ENCODE data around the gene COL7A1. TPM values are rescaled to one million over a fixed set of nuclear protein-coding genes. Genes with fewer than 3 reads are reported as not detected.
A peak's percentile ranks its signal among the peaks of the same experiment; 100 is the strongest.

Gene COL7A1
- 8.2 TPM for polyA plus RNA-seq (2013, experiment 1 of 2)
- polyA plus RNA-seq (2013, experiment 2 of 2): 7.8 TPM

DNA sequence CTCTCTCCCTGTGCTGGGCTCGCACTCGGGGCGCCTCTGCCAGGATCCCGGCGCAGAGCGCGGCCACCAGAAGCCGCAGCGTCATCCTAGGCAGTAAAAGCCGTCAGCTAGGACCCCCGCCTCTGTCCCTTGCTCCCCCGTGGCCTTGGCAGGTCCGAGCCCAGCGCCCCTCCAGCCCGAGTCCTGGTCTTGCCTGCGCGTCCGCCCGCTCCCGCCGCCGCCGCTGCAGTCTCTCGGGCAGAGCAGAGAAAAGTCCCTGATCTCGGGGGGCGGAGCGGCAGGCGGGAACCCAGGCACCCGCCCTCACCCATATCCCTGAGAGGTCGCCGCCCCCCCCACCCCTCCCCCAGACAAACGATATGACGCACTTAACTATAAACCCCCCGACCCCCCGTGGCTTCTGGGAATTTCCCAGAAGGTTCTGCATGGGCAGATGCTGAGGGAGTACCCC lies at the start of gene COL7A1:
Gene COL7A1 (minus strand): TSS at position 255 of the 451 bp plus-strand sequence. CDS start 170 bp downstream, at position 85.
- peak within 1 kb of the TSS in 1 of 2 donors; percentile 38 for H3K4me3 ChIP-seq (ENCODE audit: low read length in 2 of 2)
- no peak within 1 kb of the TSS for H2BK12ac ChIP-seq (ENCODE audit: low read length)
- H3K14ac ChIP-seq (ENCODE audit: low read length): peak within 1 kb of the TSS; percentile 77
- H2AK5ac ChIP-seq (ENCODE audit: low read depth, low read length): peak within 1 kb of the TSS; percentile 78
- DNase-seq (ENCODE audit: low spot score): no peak
- H3K79me1 ChIP-seq (ENCODE audit: low read depth, low read length): no peaks in the 10 kb centered on the region
- H4K8ac ChIP-seq (ENCODE audit: low read depth, low read length): no peak within 1 kb of the TSS
- H3K9ac ChIP-seq (ENCODE audit: low read depth, low read length, poor library complexity): peak within 1 kb of the TSS; percentile 64
- peak within 1 kb of the TSS; percentile 88 for H3K18ac ChIP-seq (ENCODE audit: low read length)
- WGBS, 2 donors (ENCODE audit: extremely low coverage in 2 of 2, insufficient read length in 2 of 2, insufficient replicate concordance in 1 of 2): no CpG with 5 or more reads among the region's 35 CpGs
- H4K91ac ChIP-seq (ENCODE audit: low read depth, low read length, poor library complexity): peak within 1 kb of the TSS; percentile 35
- H3K4me1 ChIP-seq (ENCODE audit: control insufficient read depth in 2 of 2, insufficient read depth in 1 of 2, low read depth in 1 of 2, low read length in 2 of 2): peaks cover 0 to 11% of the 10 kb centered on the region in 2 donors
- H3K27ac ChIP-seq (replicated peaks; ENCODE audit: low read length): no peak within 1 kb of the TSS
- H3K36me3 ChIP-seq (replicated peaks in 1 of 2; ENCODE audit: control insufficient read depth in 2 of 2, insufficient read depth in 2 of 2, low read length in 2 of 2): peaks cover 28 to 34% of the 10 kb centered on the region in 2 donors
- no peak within 1 kb of the TSS for H2AFZ ChIP-seq (ENCODE audit: low read length)
- H3K27me3 ChIP-seq (ENCODE audit: control insufficient read depth in 3 of 3, insufficient read depth in 3 of 3, low read depth in 1 of 3, low read length in 3 of 3): no peaks in the 10 kb centered on the region
- no peaks in the 10 kb centered on the region for H3K9me3 ChIP-seq (replicated peaks in 1 of 2; ENCODE audit: control insufficient read depth in 2 of 2, insufficient read depth in 1 of 2, low read depth in 1 of 2, low read length in 2 of 2)
- no peak within 1 kb of the TSS for H2BK5ac ChIP-seq (ENCODE audit: low read length)
- no peak within 1 kb of the TSS for H2BK120ac ChIP-seq (ENCODE audit: low read depth, low read length)
- peak within 1 kb of the TSS; percentile 86 for H3K23ac ChIP-seq (ENCODE audit: low read depth, low read length, poor library complexity)
- H3K4me2 ChIP-seq (ENCODE audit: insufficient read depth, low read length, poor library complexity, severe bottlenecking): peak within 1 kb of the TSS; percentile 26
- peak within 1 kb of the TSS; percentile 51 for H2BK15ac ChIP-seq (ENCODE audit: low read length)
- H3K4ac ChIP-seq (ENCODE audit: low read length): peak within 1 kb of the TSS; percentile 71

DNA sequence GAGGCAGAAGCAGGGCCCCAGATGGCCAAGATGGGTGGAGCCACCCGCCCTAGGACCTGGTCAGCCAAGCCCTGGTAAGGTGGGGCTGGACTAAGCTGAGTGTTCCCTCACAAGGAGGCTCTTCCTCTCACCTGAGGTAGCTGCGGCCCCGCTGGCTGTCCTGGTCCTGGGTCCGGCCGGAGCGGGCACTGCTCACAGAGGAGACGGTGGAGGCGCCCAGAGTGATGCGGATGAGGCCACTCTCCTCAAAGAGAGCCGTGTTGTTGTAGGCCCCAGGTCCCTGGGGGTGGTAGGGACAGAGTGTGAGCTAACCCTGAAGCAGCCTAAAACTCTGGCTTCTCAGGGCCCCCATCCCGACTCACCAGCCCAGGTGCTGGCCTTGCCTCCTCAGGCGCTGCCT lies 47.5 kb upstream of the COL7A1 start:
- no peak overlapping the region for H3K18ac ChIP-seq (ENCODE audit: low read length)
- no peak overlapping the region for H2BK5ac ChIP-seq (ENCODE audit: low read length)
- H3K9ac ChIP-seq (ENCODE audit: low read depth, low read length, poor library complexity): peak overlapping the region; percentile 60
- no peak overlapping the region for H2AK5ac ChIP-seq (ENCODE audit: low read depth, low read length)
- H3K4me3 ChIP-seq (ENCODE audit: low read length in 2 of 2): no peak overlapping the region
- no peak overlapping the region for H4K8ac ChIP-seq (ENCODE audit: low read depth, low read length)
- no peak overlapping the region for H3K4me2 ChIP-seq (ENCODE audit: insufficient read depth, low read length, poor library complexity, severe bottlenecking)
- peak overlapping the region; percentile 6 for H3K23ac ChIP-seq (ENCODE audit: low read depth, low read length, poor library complexity)
- DNase-seq (ENCODE audit: low spot score): no peak
- no peak overlapping the region for H2BK15ac ChIP-seq (ENCODE audit: low read length)
- H3K36me3 ChIP-seq (replicated peaks in 1 of 2; ENCODE audit: control insufficient read depth in 2 of 2, insufficient read depth in 2 of 2, low read length in 2 of 2): peaks cover 48 to 92% of the 10 kb centered on the region in 2 donors
- no peaks in the 10 kb centered on the region for H3K4me1 ChIP-seq (ENCODE audit: control insufficient read depth in 2 of 2, insufficient read depth in 1 of 2, low read depth in 1 of 2, low read length in 2 of 2)
- H3K27ac ChIP-seq (replicated peaks; ENCODE audit: low read length): no peak overlapping the region
- no peak overlapping the region for H2BK120ac ChIP-seq (ENCODE audit: low read depth, low read length)
- H2AFZ ChIP-seq (ENCODE audit: low read length): no peak overlapping the region
- no peak overlapping the region for H2BK12ac ChIP-seq (ENCODE audit: low read length)
- no CpG with 5 or more reads among the region's 12 CpGs for WGBS, 2 donors (ENCODE audit: extremely low coverage in 2 of 2, insufficient read length in 2 of 2, insufficient replicate concordance in 1 of 2)
- no peaks in the 10 kb centered on the region for H3K27me3 ChIP-seq (ENCODE audit: control insufficient read depth in 3 of 3, insufficient read depth in 3 of 3, low read depth in 1 of 3, low read length in 3 of 3)
- H3K79me1 ChIP-seq (ENCODE audit: low read depth, low read length): peaks cover 6% of the 10 kb centered on the region
- H3K14ac ChIP-seq (ENCODE audit: low read length): no peak overlapping the region
- peaks cover 0 to 2% of the 10 kb centered on the region in 2 donors for H3K9me3 ChIP-seq (replicated peaks in 1 of 2; ENCODE audit: control insufficient read depth in 2 of 2, insufficient read depth in 1 of 2, low read depth in 1 of 2, low read length in 2 of 2)
- H3K4ac ChIP-seq (ENCODE audit: low read length): no peak overlapping the region
- H4K91ac ChIP-seq (ENCODE audit: low read depth, low read length, poor library complexity): no peak overlapping the region

DNA sequence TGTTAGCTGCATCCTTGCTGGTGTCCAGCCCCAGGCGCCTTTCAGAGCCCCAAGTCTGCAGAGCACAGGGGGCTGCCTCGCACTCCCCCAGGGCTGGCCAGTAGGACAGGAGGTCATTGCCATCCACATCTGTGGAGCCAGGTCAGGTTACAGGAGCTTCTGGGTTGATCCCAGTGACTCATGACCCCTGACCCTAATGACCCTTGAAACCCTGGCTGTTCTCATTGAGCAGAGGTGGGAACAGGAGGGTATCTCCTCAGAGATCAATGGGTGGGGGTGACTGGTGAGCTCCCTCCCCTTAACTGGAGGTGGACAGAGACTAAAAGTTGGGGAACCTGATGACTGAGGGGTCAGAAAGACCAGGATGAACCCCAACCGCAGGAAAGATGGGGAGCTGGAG lies 46.3 kb upstream of the COL7A1 start:
- no peak overlapping the region for H3K4me3 ChIP-seq (ENCODE audit: low read length in 2 of 2)
- no CpG with 5 or more reads among the region's 3 CpGs for WGBS, 2 donors (ENCODE audit: extremely low coverage in 2 of 2, insufficient read length in 2 of 2, insufficient replicate concordance in 1 of 2)

DNA sequence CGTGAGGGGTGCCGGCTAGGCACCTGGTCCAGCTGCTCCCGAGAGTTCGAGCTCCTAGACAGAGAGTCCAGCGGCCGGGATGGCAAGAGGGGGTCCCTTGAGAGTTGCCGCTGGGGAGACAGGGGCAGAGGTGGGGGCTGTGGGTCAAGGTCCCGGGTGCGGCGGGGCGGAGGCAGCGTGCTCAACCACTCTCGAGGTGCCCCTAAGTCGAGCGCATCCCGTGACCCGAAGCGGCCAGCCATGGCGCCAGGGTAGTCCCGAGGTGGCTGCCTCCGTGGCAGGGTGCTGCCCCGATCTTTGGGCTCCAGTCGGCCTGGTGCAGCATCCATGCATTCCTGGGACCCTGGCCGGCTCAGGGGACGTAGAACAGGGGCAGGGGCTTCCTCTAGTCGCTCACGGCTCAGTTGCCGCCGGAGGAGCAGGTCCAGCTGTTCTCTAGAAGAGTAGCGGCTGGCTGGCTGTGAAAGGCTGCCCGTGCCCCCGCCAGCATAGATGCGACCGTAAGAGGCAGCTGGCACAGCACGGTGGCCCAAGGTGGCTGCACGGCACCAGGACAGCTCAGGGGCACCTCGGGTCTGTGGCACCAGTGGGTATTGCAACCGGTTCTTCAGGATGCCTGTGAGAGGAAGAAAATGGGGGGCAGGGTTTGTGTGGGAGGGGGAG lies 44.9 kb upstream of the COL7A1 start:
- no peak for DNase-seq (ENCODE audit: low spot score)
- Histone ChIP-seq H3K4me3 (ENCODE audit: low read length in 2 of 2) (no peak overlapping the region), H2AK5ac (ENCODE audit: low read depth, low read length) (no peak overlapping the region), H3K4ac (ENCODE audit: low read length) (no peak overlapping the region), H3K27me3 (ENCODE audit: control insufficient read depth in 3 of 3, insufficient read depth in 3 of 3, low read depth in 1 of 3, low read length in 3 of 3) (no peaks in the 10 kb centered on the region), H3K14ac (ENCODE audit: low read length) (peak overlapping the region; percentile 64), H3K18ac (ENCODE audit: low read length) (no peak overlapping the region), H2BK12ac (ENCODE audit: low read length) (no peak overlapping the region), H2BK5ac (ENCODE audit: low read length) (peak overlapping the region; percentile 31), H2BK15ac (ENCODE audit: low read length) (no peak overlapping the region), H2BK120ac (ENCODE audit: low read depth, low read length) (no peak overlapping the region), H4K91ac (ENCODE audit: low read depth, low read length, poor library complexity) (no peak overlapping the region), H3K23ac (ENCODE audit: low read depth, low read length, poor library complexity) (no peak overlapping the region), H3K9me3 (replicated peaks in 1 of 2; ENCODE audit: control insufficient read depth in 2 of 2, insufficient read depth in 1 of 2, low read depth in 1 of 2, low read length in 2 of 2) (peaks cover 0 to 2% of the 10 kb centered on the region in 2 donors), H3K36me3 (replicated peaks in 1 of 2; ENCODE audit: control insufficient read depth in 2 of 2, insufficient read depth in 2 of 2, low read length in 2 of 2) (peaks cover 36 to 79% of the 10 kb centered on the region in 2 donors), H4K8ac (ENCODE audit: low read depth, low read length) (no peak overlapping the region), H2AFZ (ENCODE audit: low read length) (no peak overlapping the region), H3K27ac (replicated peaks; ENCODE audit: low read length) (no peak overlapping the region), H3K4me2 (ENCODE audit: insufficient read depth, low read length, poor library complexity, severe bottlenecking) (no peak overlapping the region), H3K79me1 (ENCODE audit: low read depth, low read length) (peaks cover 4% of the 10 kb centered on the region), H3K4me1 (ENCODE audit: control insufficient read depth in 2 of 2, insufficient read depth in 1 of 2, low read depth in 1 of 2, low read length in 2 of 2) (peaks cover 7 to 14% of the 10 kb centered on the region in 2 donors), H3K9ac (ENCODE audit: low read depth, low read length, poor library complexity) (no peak overlapping the region)
- no CpG with 5 or more reads among the region's 38 CpGs for WGBS, 2 donors (ENCODE audit: extremely low coverage in 2 of 2, insufficient read length in 2 of 2, insufficient replicate concordance in 1 of 2)

More for the DNA sequence above, 46.3 kb upstream of the COL7A1 start:
- Histone ChIP-seq H3K14ac (ENCODE audit: low read length) (no peak overlapping the region), H4K91ac (ENCODE audit: low read depth, low read length, poor library complexity) (no peak overlapping the region), H3K27me3 (ENCODE audit: control insufficient read depth in 3 of 3, insufficient read depth in 3 of 3, low read depth in 1 of 3, low read length in 3 of 3) (no peaks in the 10 kb centered on the region), H3K18ac (ENCODE audit: low read length) (no peak overlapping the region), H2BK12ac (ENCODE audit: low read length) (no peak overlapping the region), H3K36me3 (replicated peaks in 1 of 2; ENCODE audit: control insufficient read depth in 2 of 2, insufficient read depth in 2 of 2, low read length in 2 of 2) (peaks cover 48 to 92% of the 10 kb centered on the region in 2 donors), H4K8ac (ENCODE audit: low read depth, low read length) (no peak overlapping the region), H2AK5ac (ENCODE audit: low read depth, low read length) (no peak overlapping the region), H2AFZ (ENCODE audit: low read length) (no peak overlapping the region), H3K27ac (replicated peaks; ENCODE audit: low read length) (no peak overlapping the region), H3K9ac (ENCODE audit: low read depth, low read length, poor library complexity) (no peak overlapping the region), H3K9me3 (replicated peaks in 1 of 2; ENCODE audit: control insufficient read depth in 2 of 2, insufficient read depth in 1 of 2, low read depth in 1 of 2, low read length in 2 of 2) (peaks cover 0 to 2% of the 10 kb centered on the region in 2 donors), H3K4ac (ENCODE audit: low read length) (no peak overlapping the region), H2BK5ac (ENCODE audit: low read length) (no peak overlapping the region), H2BK120ac (ENCODE audit: low read depth, low read length) (no peak overlapping the region), H2BK15ac (ENCODE audit: low read length) (no peak overlapping the region), H3K79me1 (ENCODE audit: low read depth, low read length) (peaks cover 6% of the 10 kb centered on the region), H3K23ac (ENCODE audit: low read depth, low read length, poor library complexity) (no peak overlapping the region), H3K4me1 (ENCODE audit: control insufficient read depth in 2 of 2, insufficient read depth in 1 of 2, low read depth in 1 of 2, low read length in 2 of 2) (peaks cover 3 to 8% of the 10 kb centered on the region in 2 donors), H3K4me2 (ENCODE audit: insufficient read depth, low read length, poor library complexity, severe bottlenecking) (no peak overlapping the region)
- no peak for DNase-seq (ENCODE audit: low spot score)
